ENCODE measurements around the gene GRXCR1. TPM values are rescaled to one million over a fixed set of nuclear protein-coding genes. Genes with fewer than 3 reads are reported as not detected.

Gene GRXCR1
- total RNA-seq, 2 donors from 2014 or later, result not detected

Other genes with a start within 250 kb of the GRXCR1 start
- 10 to 100 TPM; 43.3 to 59.2 TPM for gene ATP8A1, start 235.6 kb upstream of the GRXCR1 start, total RNA-seq